Prostate gland (tissue), 2 donors: ENCODE data around the gene NCF2. TPM values are rescaled to one million over a fixed set of nuclear protein-coding genes. Genes with fewer than 3 reads are reported as not detected.

Source experiments
- DNase-seq: peaks from one replicate; pipeline ENCODE4 v3.0.0-alpha.2; 2019; ENCODE audit warnings: low spot score
- H3K27ac ChIP-seq, 2 donors: fragments of 200-600 bp; sonication (generic); 2 replicates each; pipeline ENCODE4 v1.5.1; 2017 to 2019
- H3K27me3 ChIP-seq: fragments of 200-600 bp; sonication (generic); replicated peaks from 2 replicates; pipeline ENCODE4 v1.5.1; 2019; ENCODE audit not compliant: insufficient read depth
- H3K36me3 ChIP-seq, 2 donors: fragments of 200-600 bp; sonication (generic); 1 replicate in 1 of 2; 2 replicates in 1 of 2; pipeline versions ENCODE4 v1.5.1 to v1.8.1; 2017 to 2019
- H3K4me1 ChIP-seq: fragments of 200-600 bp; sonication (generic); replicated peaks from 2 replicates; pipeline ENCODE4 v1.5.1; 2019
- H3K4me3 ChIP-seq, 2 donors: fragments of 200-600 bp; sonication (generic); 2 replicates each; pipeline ENCODE4 v1.5.1; 2017 to 2019
- H3K9me3 ChIP-seq: fragments of 200-600 bp; sonication (generic); 2 replicates; pipeline ENCODE4 v1.5.1; 2017
- POLR2A ChIP-seq: fragments of 450-650 bp; IDR thresholded peaks from one replicate; pipeline ENCODE4 v1.6.1; 2016; ENCODE audit warnings: antibody characterized with exemption, mild to moderate bottlenecking
- POLR2AphosphoS5 ChIP-seq: sonication (generic); formaldehyde crosslinking; IDR thresholded peaks from one replicate; pipeline ENCODE4 v1.6.1; 2017; ENCODE audit warnings: antibody characterized with exemption
- WGBS: methylation state at CpG from one replicate; pipeline ENCODE4 v1.1.5; 2018; 5-methylcytosine and 5-hydroxymethylcytosine counted together
- intact Hi-C: fragments of 100-400 bp; cut with DNase I; formaldehyde crosslinking; loops from one replicate; pipeline ENCODE4 v1.14.2; 2022
- total RNA-seq, 2 donors: library from RNA; depleted of rRNA; stranded (reverse); fragments of >200 nt; gene quantifications; one replicate each; pipeline ENCODE4 v1.1.0, GENCODE V29; 2016
- TF ChIP-seq, protein P1 (sequence below), 4 experiments: fragments of 200-600 bp in 2 of 4; fragments of 450-650 bp in 2 of 4; sonication (generic) in 2 of 4; IDR thresholded peaks; 1 replicate in 3 of 4; 2 replicates in 1 of 4; pipeline ENCODE4 v1.5.1; 2016 to 2019; ENCODE audit warnings: antibody characterized with exemption in 4 of 4, mild to moderate bottlenecking in 2 of 4, moderate library complexity in 2 of 4

NCF2 gene
- total RNA-seq, 2 donors from 2014 or later = 2.1 to 5.6 TPM

DNA sequence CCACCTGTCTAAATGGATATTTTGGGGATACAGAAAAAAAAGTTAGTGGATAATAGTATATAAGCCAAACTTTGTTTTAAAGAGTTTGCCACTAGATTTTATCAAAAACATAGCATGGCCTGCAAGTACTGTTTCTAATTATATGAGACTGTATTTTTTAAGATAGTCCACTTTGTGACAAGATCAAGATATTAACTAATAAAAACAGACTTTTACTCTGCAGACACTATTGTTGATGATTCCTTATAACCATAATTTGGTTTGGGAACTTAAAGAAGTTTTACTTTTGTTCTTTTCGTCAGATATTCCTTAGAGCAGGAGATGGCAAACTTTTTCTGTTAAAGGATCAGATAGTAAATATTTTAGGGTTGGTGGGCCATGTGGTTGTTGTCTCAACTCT lies 81.6 kb downstream of the NCF2 start:
- no peak for DNase-seq
- Histone ChIP-seq H3K27me3 (no peaks in the 10 kb centered on the region), H3K27ac (no peak overlapping the region), H3K9me3 (no peaks in the 10 kb centered on the region), H3K4me1 (no peaks in the 10 kb centered on the region), H3K4me3 (no peak overlapping the region), H3K36me3 (no peaks in the 10 kb centered on the region)
- no peak for TF ChIP-seq POLR2A
- TF ChIP-seq, protein P1, sequence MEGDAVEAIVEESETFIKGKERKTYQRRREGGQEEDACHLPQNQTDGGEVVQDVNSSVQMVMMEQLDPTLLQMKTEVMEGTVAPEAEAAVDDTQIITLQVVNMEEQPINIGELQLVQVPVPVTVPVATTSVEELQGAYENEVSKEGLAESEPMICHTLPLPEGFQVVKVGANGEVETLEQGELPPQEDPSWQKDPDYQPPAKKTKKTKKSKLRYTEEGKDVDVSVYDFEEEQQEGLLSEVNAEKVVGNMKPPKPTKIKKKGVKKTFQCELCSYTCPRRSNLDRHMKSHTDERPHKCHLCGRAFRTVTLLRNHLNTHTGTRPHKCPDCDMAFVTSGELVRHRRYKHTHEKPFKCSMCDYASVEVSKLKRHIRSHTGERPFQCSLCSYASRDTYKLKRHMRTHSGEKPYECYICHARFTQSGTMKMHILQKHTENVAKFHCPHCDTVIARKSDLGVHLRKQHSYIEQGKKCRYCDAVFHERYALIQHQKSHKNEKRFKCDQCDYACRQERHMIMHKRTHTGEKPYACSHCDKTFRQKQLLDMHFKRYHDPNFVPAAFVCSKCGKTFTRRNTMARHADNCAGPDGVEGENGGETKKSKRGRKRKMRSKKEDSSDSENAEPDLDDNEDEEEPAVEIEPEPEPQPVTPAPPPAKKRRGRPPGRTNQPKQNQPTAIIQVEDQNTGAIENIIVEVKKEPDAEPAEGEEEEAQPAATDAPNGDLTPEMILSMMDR (IDR thresholded peaks at IDR 0.05) = no peak
- TF ChIP-seq POLR2AphosphoS5 = no peak
- intact Hi-C loops = no loop called here
- WGBS = 73% methylated on average over 1 of the region's 1 CpG

DNA sequence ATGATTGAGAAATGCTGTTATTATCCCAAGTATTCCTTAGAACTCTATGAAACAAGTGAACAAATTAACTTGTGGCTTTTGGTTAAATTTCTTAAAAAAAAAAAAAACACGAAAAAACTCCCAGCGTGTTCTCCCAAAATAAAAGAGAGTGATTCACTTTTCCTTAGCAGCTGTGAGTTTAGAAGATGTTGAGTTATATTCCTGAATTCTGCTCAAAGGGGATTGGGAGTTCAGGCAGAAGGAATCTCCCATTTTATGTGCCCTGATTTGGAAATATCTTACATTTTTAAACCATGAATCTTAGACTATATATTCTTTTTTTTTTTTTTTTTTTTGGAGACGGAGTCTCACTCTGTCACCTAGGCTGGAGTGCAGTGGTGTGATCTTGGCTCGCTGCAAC lies 83.7 kb downstream of the NCF2 start:
- no peak for TF ChIP-seq POLR2A
- no peaks in the 10 kb centered on the region for H3K9me3 ChIP-seq
- no peaks in the 10 kb centered on the region for H3K36me3 ChIP-seq
- no peak overlapping the region for H3K4me3 ChIP-seq
- no peaks in the 10 kb centered on the region for H3K27me3 ChIP-seq
- H3K27ac ChIP-seq = no peak overlapping the region
- 86% methylated on average over 4 of the region's 4 CpGs for WGBS
- DNase-seq = no peak
- no peaks in the 10 kb centered on the region for H3K4me1 ChIP-seq
- intact Hi-C loops = no loop called here

Other genes with a start within 250 kb of the NCF2 start
- 10 to 100 TPM in 1 of 2 donors, under 1 TPM in 1; 0.27 to 41.0 TPM for gene NMNAT2, start 172.1 kb downstream of the NCF2 start, total RNA-seq
- 10 to 100 TPM; 60.9 to 92.8 TPM for gene SMG7, start 118.0 kb downstream of the NCF2 start, total RNA-seq
- gene ARPC5, start 45.3 kb upstream of the NCF2 start, total RNA-seq = 10 to 100 TPM; 62.9 to 92.8 TPM
- under 1 TPM in 1 of 2 donors, not detected in 1; 0.34 TPM for gene APOBEC4, start 62.9 kb upstream of the NCF2 start, total RNA-seq
- 10 to 100 TPM; 11.1 to 49.6 TPM for gene RGL1, start 214.7 kb upstream of the NCF2 start, total RNA-seq